Retina (tissue), 1 donor: ENCODE results near the gene LOX.

Source experiments
- DNase-seq: peaks from one replicate; pipeline ENCODE4 v3.0.0-alpha.2; 2016

Gene LOX

GRCh38 chr5:122078116-122079110 is at the start of gene LOX:
LOX (minus strand) TSS chr5:122078259; CDS start chr5:122077985, 274 bp downstream.
- no peak for DNase-seq

- DNase-seq = no peak
These were observed 48.8 kb upstream of the LOX start for GRCh38 chr5:122126756-122127321.

GRCh38 chr5:122126177-122126755 is 48.2 kb upstream of the LOX start:
- no peak for DNase-seq

GRCh38 chr5:122124766-122125165 is 46.7 kb upstream of the LOX start:
- no peak for DNase-seq

- DNase-seq = no peak
These were observed 43.7 kb upstream of the LOX start for GRCh38 chr5:122121479-122122465.

GRCh38 chr5:122120957-122121356 is 42.9 kb upstream of the LOX start:
- DNase-seq = no peak

- no peak for DNase-seq
These were observed 42.4 kb upstream of the LOX start for GRCh38 chr5:122120493-122120892.

GRCh38 chr5:122119205-122119604 is 41.1 kb upstream of the LOX start:
- no peak for DNase-seq

GRCh38 chr5:122118356-122118948 is 40.4 kb upstream of the LOX start:
- no peak for DNase-seq

GRCh38 chr5:122114501-122114900 is 36.4 kb upstream of the LOX start:
- DNase-seq = no peak

- no peak for DNase-seq
These were observed 34.9 kb upstream of the LOX start for GRCh38 chr5:122112733-122113558.

GRCh38 chr5:122112063-122112462 is 34.0 kb upstream of the LOX start:
- no peak for DNase-seq

- DNase-seq = no peak
These were observed 33.4 kb upstream of the LOX start for GRCh38 chr5:122111460-122111859.

GRCh38 chr5:122110987-122111386 is 32.9 kb upstream of the LOX start:
- DNase-seq = no peak

GRCh38 chr5:122107016-122107415 is 29.0 kb upstream of the LOX start:
- DNase-seq = no peak

- DNase-seq = no peak
These were observed 27.9 kb upstream of the LOX start for GRCh38 chr5:122105909-122106308.

GRCh38 chr5:122102825-122103224 is 24.8 kb upstream of the LOX start:
- DNase-seq = no peak

GRCh38 chr5:122101636-122102285 is 23.7 kb upstream of the LOX start:
- no peak for DNase-seq

- no peak for DNase-seq
These were observed 21.2 kb upstream of the LOX start for GRCh38 chr5:122099060-122099790.

- no peak for DNase-seq
These were observed 19.3 kb upstream of the LOX start for GRCh38 chr5:122097391-122097790.
